HG03378 (cell line): ENCODE data around the gene RPS23.
A peak's percentile ranks its signal among the peaks of the same experiment; 100 is the strongest.

ENCODE experiments used
- ATAC-seq: cut with Tn5 transposase; IDR thresholded peaks from one replicate; pipeline ENCODE4 v1.9.1; 2021; ENCODE audit warnings: mild to moderate bottlenecking, moderate library complexity; ENCODE audit not compliant: unreplicated experiment

Gene RPS23

GRCh38 chr5:82277987-82278710 lies at the start of gene RPS23:
Gene RPS23 (minus strand): TSS chr5:82278354. CDS start chr5:82278323, 31 bp downstream.
- peak; percentile 91 for ATAC-seq

- no peak for ATAC-seq
Measured at GRCh38 chr5:82327941-82328340, 49.8 kb upstream of the RPS23 start.

GRCh38 chr5:82325996-82326395 lies 47.8 kb upstream of the RPS23 start:
- ATAC-seq = no peak

- no peak for ATAC-seq
Measured at GRCh38 chr5:82325155-82325554, 47.0 kb upstream of the RPS23 start.

GRCh38 chr5:82320966-82321365 lies 42.8 kb upstream of the RPS23 start:
- no peak for ATAC-seq

GRCh38 chr5:82319651-82320376 lies 41.7 kb upstream of the RPS23 start:
- ATAC-seq = no peak

- ATAC-seq = no peak
Measured at GRCh38 chr5:82319192-82319591, 41.0 kb upstream of the RPS23 start.

GRCh38 chr5:82314964-82315758 lies 37.0 kb upstream of the RPS23 start:
- no peak for ATAC-seq

GRCh38 chr5:82313016-82313415 lies 34.9 kb upstream of the RPS23 start:
- no peak for ATAC-seq

GRCh38 chr5:82312373-82312856 lies 34.3 kb upstream of the RPS23 start:
- ATAC-seq = no peak

- ATAC-seq = no peak
Measured at GRCh38 chr5:82309091-82309531, 31.0 kb upstream of the RPS23 start.

GRCh38 chr5:82308416-82308815 lies 30.3 kb upstream of the RPS23 start:
- no peak for ATAC-seq

GRCh38 chr5:82307451-82307850 lies 29.3 kb upstream of the RPS23 start:
- no peak for ATAC-seq

GRCh38 chr5:82306151-82306550 lies 28.0 kb upstream of the RPS23 start:
- ATAC-seq = no peak

GRCh38 chr5:82301190-82301589 lies 23.0 kb upstream of the RPS23 start:
- no peak for ATAC-seq

GRCh38 chr5:82298668-82299067 lies 20.5 kb upstream of the RPS23 start:
- ATAC-seq = no peak

- ATAC-seq = no peak
Measured at GRCh38 chr5:82297711-82298110, 19.6 kb upstream of the RPS23 start.

- ATAC-seq = no peak
Measured at GRCh38 chr5:82296929-82297328, 18.8 kb upstream of the RPS23 start.

GRCh38 chr5:82295959-82296531 lies 17.9 kb upstream of the RPS23 start:
- no peak for ATAC-seq

- ATAC-seq = no peak
Measured at GRCh38 chr5:82295144-82295543, 17.0 kb upstream of the RPS23 start.

GRCh38 chr5:82291420-82291819 lies 13.3 kb upstream of the RPS23 start:
- ATAC-seq = no peak
